ENCODE measurements around the gene FAM222A. TPM values are rescaled to one million over a fixed set of nuclear protein-coding genes. Genes with fewer than 3 reads are reported as not detected.
A peak's percentile ranks its signal among the peaks of the same experiment; 100 is the strongest.

Gene FAM222A
- polyA plus RNA-seq, 3 donors = 0.09 TPM; not detected in 2

GRCh38 chr12:109714913-109715244 lies 1.3 kb downstream of the FAM222A start:
- peak overlapping the region in 2 of 3 experiments; percentile 3 to 80 for H3K4me3 ChIP-seq (replicated peaks in 1 of 3; ENCODE audit: low read depth in 2 of 3, low read length in 3 of 3)
- DNase-seq = no peak
- H3K79me2 ChIP-seq (ENCODE audit: insufficient read depth, low read length) = no peaks in the 10 kb centered on the region
- H3K36me3 ChIP-seq (replicated peaks in 1 of 2; ENCODE audit: control insufficient read depth in 1 of 2, insufficient read depth in 2 of 2, low read length in 2 of 2) = no peaks in the 10 kb centered on the region
- H3K27ac ChIP-seq (ENCODE audit: low read depth in 1 of 2, low read length in 2 of 2) = no peak overlapping the region
- intact Hi-C loops (cut with micrococcal nuclease) = loop anchor here (5.0 to 10.0 kb wide), 3 partner anchors 143 to 238 kb away; partner anchors contain the start of genes KCTD10 (in 2 of the 2), UBE3B (in 2 of the 2), MMAB (in 1 of the 2) and MVK (in 1 of the 2)
- H2AFZ ChIP-seq (ENCODE audit: insufficient read depth, low read depth, low read length, poor library complexity, severe bottlenecking) = peak overlapping the region; percentile 86
- Mint-ChIP-seq H3K4me3 (peak overlapping the region; percentile 52 to 60), H3K36me3 (no peaks in the 10 kb centered on the region), H3K27ac (no peak overlapping the region), H3K27me3 (ENCODE audit: low read depth in 3 of 3) (peaks cover 61 to 89% (median 81%) of the 10 kb centered on the region in 3 donors), H3K9me3 (peaks cover 0 to 5% (median 0%) of the 10 kb centered on the region in 7 donors), H3K4me1 (peaks cover 5% of the 10 kb centered on the region)
- peaks cover 22 to 79% of the 10 kb centered on the region in 2 donors for H3K27me3 ChIP-seq (ENCODE audit: control insufficient read depth in 2 of 2, insufficient read depth in 2 of 2, low read length in 2 of 2)
- H4K20me1 ChIP-seq (ENCODE audit: insufficient read depth, low read length) = no peaks in the 10 kb centered on the region
- peaks cover 8 to 13% of the 10 kb centered on the region in 2 donors for H3K4me1 ChIP-seq (ENCODE audit: control insufficient read depth in 1 of 2, insufficient read depth in 2 of 2, low read length in 2 of 2)
- H3K9ac ChIP-seq (ENCODE audit: insufficient read depth, low read length, poor library complexity, severe bottlenecking) = no peak overlapping the region
- H3K9me3 ChIP-seq (replicated peaks in 1 of 2; ENCODE audit: control insufficient read depth in 1 of 2, insufficient read depth in 1 of 2, low read length in 2 of 2) = peaks cover 0 to 4% of the 10 kb centered on the region in 2 donors
- TF ChIP-seq CTCF (IDR thresholded peaks at IDR 0.05) = no peak
- H3K4me2 ChIP-seq (replicated peaks; ENCODE audit: extremely low read depth, low read length, poor library complexity, severe bottlenecking) = peak overlapping the region; percentile 98
- 73% methylated on average over 2 of the region's 13 CpGs for WGBS (ENCODE audit: insufficient coverage)

DNA sequence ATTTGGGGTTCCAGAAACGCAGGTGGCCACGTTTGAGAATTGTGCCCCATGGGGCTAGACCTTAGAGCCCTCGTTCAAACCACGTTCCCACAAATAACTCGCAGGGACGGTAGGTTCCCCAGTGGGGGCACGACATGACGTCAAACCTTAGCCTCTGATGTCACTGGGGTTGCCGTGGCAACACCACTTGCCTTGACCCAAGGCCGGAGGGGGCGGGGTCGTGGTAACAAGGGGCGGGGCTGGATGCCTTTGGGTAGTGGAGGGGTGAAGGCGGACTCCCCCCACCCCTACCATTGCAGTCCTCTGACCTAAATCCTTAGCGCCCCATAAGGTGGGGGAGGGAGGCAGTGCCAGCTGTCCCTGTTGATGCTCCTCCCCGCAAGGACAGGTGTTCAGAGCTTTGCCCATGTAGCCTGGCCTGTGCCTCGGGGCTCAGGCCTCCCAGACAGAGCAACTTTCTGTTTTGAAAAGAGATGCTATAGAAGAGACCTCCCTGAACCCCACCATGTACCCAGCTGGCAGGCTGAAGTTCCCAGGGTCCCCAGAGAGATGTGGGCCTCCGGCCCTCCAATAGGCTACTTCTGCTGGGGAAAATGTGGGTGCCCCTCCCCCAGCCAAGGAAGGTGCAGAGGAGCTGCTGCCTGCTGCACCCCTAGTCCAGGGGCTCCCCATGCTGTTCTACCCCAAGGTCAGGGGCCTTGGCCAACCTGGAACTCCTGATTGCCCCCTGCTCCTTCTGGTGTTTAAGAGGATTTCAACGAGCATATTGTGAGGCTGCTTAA lies 1.9 kb downstream of the FAM222A start:
- no peaks in the 10 kb centered on the region for H4K20me1 ChIP-seq (ENCODE audit: insufficient read depth, low read length)
- H2AFZ ChIP-seq (ENCODE audit: insufficient read depth, low read depth, low read length, poor library complexity, severe bottlenecking) = no peak overlapping the region
- H3K27me3 ChIP-seq (ENCODE audit: control insufficient read depth in 2 of 2, insufficient read depth in 2 of 2, low read length in 2 of 2) = peaks cover 22 to 80% of the 10 kb centered on the region in 2 donors
- H3K4me2 ChIP-seq (replicated peaks; ENCODE audit: extremely low read depth, low read length, poor library complexity, severe bottlenecking) = no peak overlapping the region
- Mint-ChIP-seq H3K36me3 (no peaks in the 10 kb centered on the region), H3K4me3 (peak overlapping the region; percentile 52 to 60), H3K4me1 (peaks cover 5% of the 10 kb centered on the region), H3K9me3 (peaks cover 0 to 5% (median 0%) of the 10 kb centered on the region in 7 donors), H3K27me3 (ENCODE audit: low read depth in 3 of 3) (peaks cover 63 to 86% (median 82%) of the 10 kb centered on the region in 3 donors), H3K27ac (no peak overlapping the region)
- 43% methylated on average over 7 of the region's 19 CpGs for WGBS (ENCODE audit: insufficient coverage)
- no peak overlapping the region for H3K27ac ChIP-seq (ENCODE audit: low read depth in 1 of 2, low read length in 2 of 2)
- H3K9me3 ChIP-seq (replicated peaks in 1 of 2; ENCODE audit: control insufficient read depth in 1 of 2, insufficient read depth in 1 of 2, low read length in 2 of 2) = peaks cover 0 to 4% of the 10 kb centered on the region in 2 donors
- H3K9ac ChIP-seq (ENCODE audit: insufficient read depth, low read length, poor library complexity, severe bottlenecking) = no peak overlapping the region
- no peak overlapping the region for H3K4me3 ChIP-seq (replicated peaks in 1 of 3; ENCODE audit: low read depth in 2 of 3, low read length in 3 of 3)
- intact Hi-C loops (cut with micrococcal nuclease) = loop anchor here in 1 of 2 donors (10.0 kb wide), 1 partner anchor 159 kb away; no protein-coding TSS in a partner anchor
- no peak for TF ChIP-seq CTCF (IDR thresholded peaks at IDR 0.05)
- H3K79me2 ChIP-seq (ENCODE audit: insufficient read depth, low read length) = no peaks in the 10 kb centered on the region
- H3K36me3 ChIP-seq (replicated peaks in 1 of 2; ENCODE audit: control insufficient read depth in 1 of 2, insufficient read depth in 2 of 2, low read length in 2 of 2) = no peaks in the 10 kb centered on the region
- peak in 1 of 3 donors; percentile 29 for DNase-seq
- peaks cover 8 to 13% of the 10 kb centered on the region in 2 donors for H3K4me1 ChIP-seq (ENCODE audit: control insufficient read depth in 1 of 2, insufficient read depth in 2 of 2, low read length in 2 of 2)
